Dermis blood vessel endothelial cell (primary cell): ENCODE measurements around the gene RPS6KC1. TPM values are rescaled to one million over a fixed set of nuclear protein-coding genes. Genes with fewer than 3 reads are reported as not detected.
"Not testable (repeated sequence)": the region's sequence is repeated elsewhere in the genome, so short reads cannot be mapped to it uniquely, and the experiment has no call there.

ENCODE experiments used
- DNase-seq: peaks from one replicate; pipeline ENCODE4 v3.0.0; 2010
- total RNA-seq: library from RNA; depleted of rRNA; stranded (reverse); fragments of >200 nt; gene quantifications from 2 replicates; pipeline ENCODE4 v1.2.3, GENCODE V29; 2014

RPS6KC1 gene
- total RNA-seq, 1 donor from 2014 or later = 25.2 TPM

DNA sequence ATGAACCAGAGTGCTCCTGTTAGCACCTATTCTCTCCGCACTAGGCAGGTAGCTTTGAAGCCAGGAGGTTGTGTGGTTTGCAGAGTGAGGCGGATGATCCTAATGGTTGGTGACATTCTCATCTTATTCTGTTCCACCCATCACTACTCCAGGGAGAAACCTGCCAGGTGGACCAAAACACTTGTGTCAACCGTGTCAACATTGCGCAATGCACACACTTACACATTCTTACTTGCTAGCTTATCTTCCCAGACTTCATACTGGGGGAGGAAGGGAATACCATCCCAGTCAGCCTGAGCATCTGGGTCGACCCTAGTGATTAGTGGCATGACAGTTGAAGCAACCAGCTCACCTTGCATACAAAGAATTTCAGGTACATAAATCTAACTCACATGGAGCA, 236.9 kb downstream of the RPS6KC1 start:
- DNase-seq = no peak

GRCh38 chr1:213291526-213291925, 240.5 kb downstream of the RPS6KC1 start:
- no peak for DNase-seq

GRCh38 chr1:213292614-213293013, 241.6 kb downstream of the RPS6KC1 start:
- no peak for DNase-seq

GRCh38 chr1:213295860-213296259, 244.8 kb downstream of the RPS6KC1 start:
- DNase-seq = no peak

GRCh38 chr1:213296558-213296957, 245.5 kb downstream of the RPS6KC1 start:
- no peak for DNase-seq

- no peak for DNase-seq
Observed at GRCh38 chr1:213297021-213297420, 246.0 kb downstream of the RPS6KC1 start.

DNA sequence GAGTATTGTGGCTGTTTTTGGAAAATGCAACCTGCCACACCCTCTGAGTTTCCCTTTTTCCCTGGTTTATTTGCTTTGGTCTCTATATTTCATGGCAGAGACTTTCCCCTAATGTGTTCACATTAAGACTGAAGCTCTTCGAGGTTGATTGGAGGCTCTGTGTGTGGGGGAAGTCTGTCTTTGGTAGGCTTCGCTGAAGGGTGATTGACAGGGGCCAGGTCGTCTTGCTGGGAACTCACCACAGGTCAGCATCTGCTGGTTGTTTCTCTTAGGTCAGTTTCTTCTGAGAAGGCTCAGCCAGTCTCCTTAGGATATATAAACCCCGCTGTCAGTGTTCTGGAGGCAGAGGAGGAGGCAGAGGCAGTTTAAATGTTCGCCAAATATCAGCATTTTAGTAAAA, 249.4 kb downstream of the RPS6KC1 start:
- DNase-seq = no peak

DNA sequence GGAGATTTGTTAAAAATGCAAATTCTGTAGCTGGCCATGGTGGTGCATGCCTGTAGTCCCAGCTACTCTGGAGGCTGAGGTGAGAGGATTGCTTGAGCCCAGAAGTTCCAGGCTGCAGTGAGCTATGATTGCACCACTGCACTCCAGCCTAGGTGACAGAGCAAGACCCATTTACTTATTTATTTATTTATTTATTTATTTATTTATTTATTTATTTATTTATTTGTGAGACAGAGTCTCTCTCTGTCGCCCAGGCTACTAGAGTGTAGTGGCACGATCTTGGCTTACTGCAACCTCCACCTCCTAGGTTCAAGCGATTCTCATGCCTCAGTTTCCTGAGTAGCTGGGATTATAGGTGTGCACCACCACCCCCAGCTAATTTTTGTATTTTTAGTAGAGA, 250.5 kb downstream of the RPS6KC1 start:
- DNase-seq = not testable (repeated sequence)

DNA sequence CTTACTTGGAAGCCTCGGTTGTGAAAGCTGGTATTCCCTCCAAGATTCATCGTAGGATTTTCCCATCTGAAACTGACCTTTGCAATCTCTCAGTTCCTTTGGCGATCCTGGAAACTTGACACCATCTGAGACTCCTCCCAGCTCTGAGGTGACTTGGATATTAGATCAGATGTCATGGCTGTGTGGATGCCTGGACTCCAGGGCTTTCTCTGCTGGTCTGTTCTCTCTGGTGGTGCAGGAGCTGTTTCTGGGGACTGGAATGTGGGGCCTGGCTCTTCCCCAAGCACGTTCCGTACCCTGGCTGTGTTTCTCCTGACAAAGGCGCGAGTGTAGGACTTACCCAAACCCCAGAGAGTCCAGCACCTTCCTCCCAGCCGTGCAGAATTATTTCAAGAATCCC, 252.2 kb downstream of the RPS6KC1 start:
- DNase-seq = no peak

DNA sequence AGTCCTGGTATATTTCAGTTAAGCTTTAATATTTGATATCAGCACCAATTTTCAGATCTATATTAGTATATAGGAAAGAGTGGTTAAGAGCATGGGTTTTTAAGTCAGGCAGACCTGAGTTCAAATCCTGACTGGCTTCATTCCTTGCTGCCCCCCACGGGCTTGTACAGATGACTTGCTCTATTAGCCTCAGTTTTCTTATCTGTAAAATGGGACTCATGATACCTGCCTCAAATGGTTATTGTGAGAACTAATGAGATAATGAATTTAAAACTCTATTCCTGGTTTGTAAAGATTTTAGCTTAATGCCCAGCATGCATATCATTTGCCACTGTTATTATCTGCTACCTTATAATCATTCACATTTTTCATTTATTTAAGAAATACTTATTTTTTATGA, 264.5 kb downstream of the RPS6KC1 start:
- DNase-seq = no peak

DNA sequence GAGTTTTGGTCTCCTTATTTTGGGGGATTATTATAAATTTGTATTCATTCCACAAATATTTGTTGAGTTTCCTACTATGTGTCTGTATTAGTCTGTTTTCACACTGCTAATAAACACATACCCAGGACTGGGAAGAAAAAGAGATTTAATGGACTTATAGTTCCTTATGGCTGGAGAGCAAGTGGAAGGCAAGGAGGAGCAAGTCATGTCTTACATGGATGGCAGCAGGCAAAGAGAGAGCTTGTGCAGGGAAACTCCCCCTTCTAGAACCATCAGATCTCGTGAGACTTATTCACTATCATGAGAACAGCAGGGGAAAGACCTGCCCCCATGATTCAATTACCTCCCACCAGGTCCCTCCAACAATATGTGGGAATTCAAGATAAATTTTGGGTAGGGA, 267.4 kb downstream of the RPS6KC1 start:
- not testable (repeated sequence) for DNase-seq

GRCh38 chr1:213320191-213320870, 269.3 kb downstream of the RPS6KC1 start:
- DNase-seq = no peak

Other genes with a start within 250 kb of the RPS6KC1 start
- not detected in 2 replicates for gene SPATA45, start 203.6 kb upstream of the RPS6KC1 start, total RNA-seq
- gene FLVCR1, start 193.0 kb upstream of the RPS6KC1 start, total RNA-seq = 15.6 and 16.2 TPM in 2 replicates
- gene VASH2, start 100.7 kb upstream of the RPS6KC1 start, total RNA-seq = 0.17 and 0.19 TPM in 2 replicates
- 40.9 and 43.1 TPM in 2 replicates for gene ANGEL2, start 35.4 kb upstream of the RPS6KC1 start, total RNA-seq